ENCODE measurements around the gene ARHGEF37. TPM values are rescaled to one million over a fixed set of nuclear protein-coding genes. Genes with fewer than 3 reads are reported as not detected.

ARHGEF37 gene
- total RNA-seq, 2 experiments from 2014 or later: 1.1 TPM

DNA sequence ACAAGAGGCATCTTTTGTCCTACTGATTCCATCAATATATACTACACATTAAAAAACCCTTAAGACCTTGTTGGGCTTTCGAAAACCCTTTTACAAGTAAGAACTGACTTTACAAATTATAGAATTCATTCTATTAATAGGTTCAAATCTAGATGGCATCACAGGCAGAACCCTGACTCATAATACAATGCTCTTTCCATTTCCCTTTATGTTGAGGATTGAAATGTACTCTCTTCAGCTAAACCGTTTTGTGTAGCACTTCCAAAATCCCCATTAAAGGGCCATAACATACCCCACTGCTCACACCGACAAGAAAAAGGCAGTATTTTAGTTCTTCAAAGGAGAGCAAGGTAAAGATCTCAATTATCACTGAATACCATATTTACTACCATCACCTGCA lies 41.2 kb upstream of the ARHGEF37 start:
- Mint-ChIP-seq H3K27me3 (no peaks in the 10 kb centered on the region), H3K4me1 (ENCODE audit: low read depth) (peaks cover 55% of the 10 kb centered on the region), H3K4me3 (no peak overlapping the region), H3K27ac (peak overlapping the region; percentile 28), H3K36me3 (ENCODE audit: low read depth) (peaks cover 60% of the 10 kb centered on the region), H3K9me3 (no peaks in the 10 kb centered on the region)
- intact Hi-C loops (cut with micrococcal nuclease): no loop called here
- ATAC-seq (peak; percentile 55), DNase-seq (no peak)
- TF ChIP-seq CTCF (IDR thresholded peaks at IDR 0.05): no peak
- ChIA-PET CTCF (interaction anchor here (1.4 to 1.8 kb wide), 2 partner anchors 10 to 11 kb away, joined by 4 to 5 read pairs; partner anchors contain the start of gene CSNK1A1), POLR2A (interaction anchor here (0.9 kb wide), 1 partner anchor 21 kb away, joined by 4 read pairs; no protein-coding TSS in a partner anchor)

DNA sequence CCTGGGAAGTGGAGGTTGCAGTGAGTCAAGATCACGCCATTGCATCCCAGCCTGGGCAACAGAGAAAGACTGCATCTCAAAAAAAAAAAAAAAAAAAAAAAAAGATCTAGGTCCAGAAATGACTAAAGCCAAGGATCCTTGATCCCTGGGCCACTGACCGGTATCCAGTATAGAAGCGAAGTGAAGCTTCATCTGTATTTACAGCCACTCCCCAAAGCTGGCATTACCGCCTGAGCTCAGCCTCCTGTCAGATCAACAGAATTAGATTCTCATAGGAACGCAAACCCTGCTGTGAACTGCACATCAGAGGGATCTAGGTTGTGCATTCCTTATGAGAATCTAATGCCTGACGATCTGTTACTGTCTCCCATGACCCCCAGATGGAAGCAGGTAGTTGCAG lies 39.4 kb upstream of the ARHGEF37 start:
- ATAC-seq: no peak
- Mint-ChIP-seq H3K4me3 (no peak overlapping the region), H3K27me3 (no peaks in the 10 kb centered on the region), H3K36me3 (ENCODE audit: low read depth) (peaks cover 63% of the 10 kb centered on the region), H3K9me3 (no peaks in the 10 kb centered on the region), H3K4me1 (ENCODE audit: low read depth) (peaks cover 58% of the 10 kb centered on the region), H3K27ac (no peak overlapping the region)
- ChIA-PET CTCF (interaction anchor here (0.8 to 1.8 kb wide), 5 partner anchors 8 to 107 kb away, joined by 3 to 5 read pairs (median 3); partner anchors contain the start of gene CSNK1A1), POLR2A (no interaction called here)
- no peak for TF ChIP-seq CTCF (IDR thresholded peaks at IDR 0.05)
- intact Hi-C loops (cut with micrococcal nuclease): no loop called here
- DNase-seq: no peak

GRCh38 chr5:149543361-149544027 lies 37.8 kb upstream of the ARHGEF37 start:
- Mint-ChIP-seq H3K4me1 (ENCODE audit: low read depth) (peaks cover 61% of the 10 kb centered on the region), H3K27ac (peak overlapping the region; percentile 51), H3K36me3 (ENCODE audit: low read depth) (peaks cover 66% of the 10 kb centered on the region), H3K27me3 (no peaks in the 10 kb centered on the region), H3K4me3 (no peak overlapping the region), H3K9me3 (no peaks in the 10 kb centered on the region)
- ChIA-PET POLR2A (interaction anchor here (0.7 to 2.4 kb wide), 5 partner anchors 8 to 198 kb away, joined by 3 to 8 read pairs (median 5); partner anchors contain the start of genes CSNK1A1 and GRPEL2), CTCF (interaction anchor here (1.1 to 2.4 kb wide), 5 partner anchors 10 to 101 kb away, joined by 3 to 9 read pairs (median 4); no protein-coding TSS in a partner anchor)
- ATAC-seq (no peak), DNase-seq (no peak)
- no peak for TF ChIP-seq CTCF (IDR thresholded peaks at IDR 0.05)
- intact Hi-C loops (cut with micrococcal nuclease): no loop called here

GRCh38 chr5:149544028-149544420 lies 37.3 kb upstream of the ARHGEF37 start:
- intact Hi-C loops (cut with micrococcal nuclease): no loop called here
- peaks cover 63% of the 10 kb centered on the region for H3K4me1 Mint-ChIP-seq (ENCODE audit: low read depth)

More at GRCh38 chr5:149544028-149544420, 37.3 kb upstream of the ARHGEF37 start:
- peak overlapping the region; percentile 51 for H3K27ac Mint-ChIP-seq
- no peak overlapping the region for H3K4me3 Mint-ChIP-seq
- H3K9me3 Mint-ChIP-seq: no peaks in the 10 kb centered on the region
- no peaks in the 10 kb centered on the region for H3K27me3 Mint-ChIP-seq
- ATAC-seq (no peak), DNase-seq (no peak)
- POLR2A ChIA-PET: interaction anchor here (0.7 to 2.4 kb wide), 7 partner anchors 7 to 199 kb away, joined by 3 to 8 read pairs (median 5); partner anchors contain the start of genes CSNK1A1 and GRPEL2
- TF ChIP-seq CTCF (IDR thresholded peaks at IDR 0.05): no peak
- H3K36me3 Mint-ChIP-seq (ENCODE audit: low read depth): peaks cover 70% of the 10 kb centered on the region
- CTCF ChIA-PET: interaction anchor here (1.1 to 2.4 kb wide), 6 partner anchors 10 to 101 kb away, joined by 3 to 9 read pairs (median 4); no protein-coding TSS in a partner anchor
